K562 (cell line): ENCODE measurements around the gene TTC24. TPM values are rescaled to one million over a fixed set of nuclear protein-coding genes. Genes with fewer than 3 reads are reported as not detected.

ENCODE experiments used
- CREBBP ChIP-seq: IDR thresholded peaks from one replicate; pipeline ENCODE4 v1.6.1; 2012; ENCODE audit warnings: low read depth, mild to moderate bottlenecking, control low read depth, inconsistent platforms, low read length
- FOXK1 ChIP-seq: sonication (generic); formaldehyde crosslinking; IDR thresholded peaks from 2 replicates; pipeline ENCODE4 v1.8.0; 2022; ENCODE audit warnings: missing genetic modification reagents, mild to moderate bottlenecking, borderline replicate concordance
- FOXP1 ChIP-seq: sonication (generic); formaldehyde crosslinking; IDR thresholded peaks from 2 replicates; pipeline ENCODE4 v1.8.0; 2022; ENCODE audit warnings: mild to moderate bottlenecking, missing genetic modification reagents
- HMG20A ChIP-seq: fragments of 450-650 bp; formaldehyde crosslinking; conservative IDR thresholded peaks from 2 replicates; pipeline ENCODE4 v1.4.0; 2020; ENCODE audit warnings: mild to moderate bottlenecking, mixed read lengths
- MCM5 ChIP-seq: fragments of 450-650 bp; IDR thresholded peaks from 2 replicates; pipeline ENCODE4 v1.6.1; 2016; ENCODE audit warnings: low read depth
- MEIS2 ChIP-seq: fragments of 450-650 bp; IDR thresholded peaks from 2 replicates; pipeline ENCODE4 v1.6.1; 2014; ENCODE audit warnings: mild to moderate bottlenecking; ENCODE audit not compliant: partially characterized antibody
- MYC ChIP-seq, 2 experiments: fragments of 250-450 bp in 1 of 2; sonication (Bioruptor Pico) in 1 of 2; IDR thresholded peaks; 2 replicates each; pipeline versions ENCODE4 v1.5.1 to v1.6.1; 2012 to 2021; ENCODE audit warnings: low read depth in 2 of 2, borderline replicate concordance in 1 of 2, improper control_type of control experiment in 1 of 2, low read length in 1 of 2, mild to moderate bottlenecking in 1 of 2, moderate library complexity in 1 of 2
- PCBP2 ChIP-seq: fragments of 200-400 bp; formaldehyde crosslinking; IDR thresholded peaks from 2 replicates; pipeline ENCODE4 v1.6.1; 2018; ENCODE audit warnings: low read length, low read depth, mild to moderate bottlenecking, moderate library complexity; ENCODE audit not compliant: poor library complexity, severe bottlenecking
- PHF20 ChIP-seq: fragments of 450-650 bp; IDR thresholded peaks from 2 replicates; pipeline ENCODE4 v1.6.1; 2018; ENCODE audit not compliant: partially characterized antibody
- PTBP1 ChIP-seq: fragments of 200-400 bp; formaldehyde crosslinking; IDR thresholded peaks from 2 replicates; pipeline ENCODE4 v1.6.1; 2017; ENCODE audit warnings: low read depth, low read length
- SOX6 ChIP-seq: fragments of 450-650 bp; IDR thresholded peaks from 2 replicates; pipeline ENCODE4 v1.6.1; 2014; ENCODE audit warnings: mild to moderate bottlenecking
- TEAD4 ChIP-seq, 2 experiments: sonication (generic) in 1 of 2; formaldehyde crosslinking in 1 of 2; IDR thresholded peaks; 2 replicates each; pipeline versions ENCODE4 v1.6.1 to v1.8.0; 2012 to 2022; ENCODE audit warnings: borderline replicate concordance in 1 of 2, inconsistent platforms in 1 of 2, low read length in 1 of 2, mild to moderate bottlenecking in 1 of 2, missing genetic modification reagents in 1 of 2
- ZNF165 ChIP-seq: fragments of 250-450 bp; sonication (Bioruptor Pico); IDR thresholded peaks from 2 replicates; pipeline ENCODE4 v1.4.0; 2020; ENCODE audit warnings: borderline replicate concordance
- ZNF507 ChIP-seq: conservative IDR thresholded peaks from 2 replicates; pipeline ENCODE4 v1.6.1; 2017; ENCODE audit warnings: missing genetic modification characterization, missing compliant biosample characterization
- ZNF589 ChIP-seq: fragments of 200-800 bp; sonication (Bioruptor generic); IDR thresholded peaks from 2 replicates; pipeline ENCODE4 v1.6.1; 2016; ENCODE audit warnings: low read depth, missing genetic modification characterization, missing compliant biosample characterization
- ZNF77 ChIP-seq: fragments of 250-450 bp; sonication (Bioruptor Pico); IDR thresholded peaks from 2 replicates; pipeline ENCODE4 v1.5.0; 2020
- polyA plus RNA-seq, 8 experiments: library from polyadenylated mRNA; depleted of rRNA in 4 of 8; stranded (reverse) in 5 of 8; unstranded in 3 of 8; fragments of >200 nt; fragmentation: Nextera tagmentation in 2 of 8; fragmentation: Illumina TruSeq in 1 of 8; extraction: Ambion mirVana in 2 of 8; extraction: Trizol in 1 of 8; gene quantifications; 2 replicates each; pipeline versions ENCODE4 v1.2.1 to v1.2.3, GENCODE V29; 2011 to 2014; ENCODE audit warnings: inconsistent platforms in 1 of 8, missing spikeins in 1 of 8
- total RNA-seq, 7 experiments: library from RNA; depleted of rRNA in 6 of 7; stranded (reverse); fragments of >200 nt in 6 of 7; fragmentation: Illumina TruSeq in 2 of 7; extraction: Trizol in 2 of 7; gene quantifications; 2 replicates each; pipeline versions ENCODE4 v1.2.1 to v1.2.3, GENCODE V29; 2011 to 2021; ENCODE audit warnings: low replicate concordance in 1 of 7
- TF ChIP-seq, protein P1 (sequence below), 2 experiments: fragments of 450-650 bp; IDR thresholded peaks; 2 replicates each; pipeline ENCODE4 v1.6.1; 2016; ENCODE audit warnings: mild to moderate bottlenecking in 2 of 2, borderline replicate concordance in 1 of 2, low read depth in 1 of 2, moderate library complexity in 1 of 2
- TF ChIP-seq, protein P2 (sequence below): sonication (generic); formaldehyde crosslinking; IDR thresholded peaks from 2 replicates; pipeline ENCODE4 v1.8.0; 2022; ENCODE audit warnings: missing genetic modification reagents, mild to moderate bottlenecking, moderate library complexity, borderline replicate concordance

TTC24 gene
- total and polyA plus RNA-seq, 9 of the 15 experiments (the other 6 are each of a cell fraction or from before 2014, with no cell fraction given): not detected

DNA sequence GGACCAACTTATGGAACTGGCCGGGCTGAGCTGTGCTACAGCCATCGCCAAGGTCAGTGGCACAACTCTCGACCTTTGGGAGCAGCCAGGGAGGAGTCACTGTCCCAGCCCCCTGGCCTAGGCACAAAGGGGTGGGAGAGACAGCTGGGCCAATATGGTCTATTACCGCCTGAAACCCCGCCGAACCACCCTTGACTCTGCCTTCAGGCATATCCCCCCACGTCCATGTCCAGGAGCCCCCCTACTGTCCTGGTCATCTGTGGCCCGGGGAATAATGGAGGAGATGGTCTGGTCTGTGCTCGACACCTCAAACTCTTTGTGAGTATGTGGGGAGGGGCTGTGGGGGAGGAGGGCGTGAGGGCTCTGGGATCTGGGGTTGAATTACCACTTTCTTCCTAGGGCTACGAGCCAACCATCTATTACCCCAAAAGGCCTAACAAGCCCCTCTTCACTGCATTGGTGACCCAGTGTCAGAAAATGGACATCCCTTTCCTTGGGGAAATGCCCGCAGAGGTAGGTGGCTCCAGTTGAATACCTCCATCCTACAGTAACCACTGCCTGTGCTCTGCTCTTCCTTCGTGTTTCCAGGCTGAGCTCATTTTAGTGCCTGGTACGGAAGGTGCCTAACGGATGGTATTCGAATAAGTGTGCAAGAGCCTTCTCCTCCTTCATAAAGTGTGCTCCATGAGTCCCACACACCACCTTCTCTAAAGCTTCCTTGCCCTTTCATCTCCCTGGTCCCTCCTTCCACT is 12.8 kb downstream of the TTC24 start (continued):
- TF ChIP-seq TEAD4 (IDR thresholded peaks at IDR 0.05; ENCODE audit: low read length) (no peak), TEAD4 (CRISPR knock-in tag; IDR thresholded peaks at IDR 0.05; ENCODE audit: borderline replicate concordance) (no peak), MYC (IDR thresholded peaks at IDR 0.05; ENCODE audit: low read depth, low read length) (no peak), MYC (CRISPR knock-in tag; IDR thresholded peaks at IDR 0.05; ENCODE audit: borderline replicate concordance, low read depth) (no peak), FOXP1 (peak; percentile 74; the same call in 1 of the 2 replicates), ZNF507 (tag) (no peak), ZNF589 (CRISPR knock-in tag) (no peak), CREBBP (no peak), PCBP2 (no peak), FOXK1 (CRISPR knock-in tag) (no peak), ZNF77 (CRISPR knock-in tag) (no peak), HMG20A (no peak), ZNF165 (CRISPR knock-in tag) (no peak), SOX6 (no peak), PTBP1 (no peak), MEIS2 (no peak), MCM5 (no peak), PHF20 (no peak)
- TF ChIP-seq, protein P1, sequence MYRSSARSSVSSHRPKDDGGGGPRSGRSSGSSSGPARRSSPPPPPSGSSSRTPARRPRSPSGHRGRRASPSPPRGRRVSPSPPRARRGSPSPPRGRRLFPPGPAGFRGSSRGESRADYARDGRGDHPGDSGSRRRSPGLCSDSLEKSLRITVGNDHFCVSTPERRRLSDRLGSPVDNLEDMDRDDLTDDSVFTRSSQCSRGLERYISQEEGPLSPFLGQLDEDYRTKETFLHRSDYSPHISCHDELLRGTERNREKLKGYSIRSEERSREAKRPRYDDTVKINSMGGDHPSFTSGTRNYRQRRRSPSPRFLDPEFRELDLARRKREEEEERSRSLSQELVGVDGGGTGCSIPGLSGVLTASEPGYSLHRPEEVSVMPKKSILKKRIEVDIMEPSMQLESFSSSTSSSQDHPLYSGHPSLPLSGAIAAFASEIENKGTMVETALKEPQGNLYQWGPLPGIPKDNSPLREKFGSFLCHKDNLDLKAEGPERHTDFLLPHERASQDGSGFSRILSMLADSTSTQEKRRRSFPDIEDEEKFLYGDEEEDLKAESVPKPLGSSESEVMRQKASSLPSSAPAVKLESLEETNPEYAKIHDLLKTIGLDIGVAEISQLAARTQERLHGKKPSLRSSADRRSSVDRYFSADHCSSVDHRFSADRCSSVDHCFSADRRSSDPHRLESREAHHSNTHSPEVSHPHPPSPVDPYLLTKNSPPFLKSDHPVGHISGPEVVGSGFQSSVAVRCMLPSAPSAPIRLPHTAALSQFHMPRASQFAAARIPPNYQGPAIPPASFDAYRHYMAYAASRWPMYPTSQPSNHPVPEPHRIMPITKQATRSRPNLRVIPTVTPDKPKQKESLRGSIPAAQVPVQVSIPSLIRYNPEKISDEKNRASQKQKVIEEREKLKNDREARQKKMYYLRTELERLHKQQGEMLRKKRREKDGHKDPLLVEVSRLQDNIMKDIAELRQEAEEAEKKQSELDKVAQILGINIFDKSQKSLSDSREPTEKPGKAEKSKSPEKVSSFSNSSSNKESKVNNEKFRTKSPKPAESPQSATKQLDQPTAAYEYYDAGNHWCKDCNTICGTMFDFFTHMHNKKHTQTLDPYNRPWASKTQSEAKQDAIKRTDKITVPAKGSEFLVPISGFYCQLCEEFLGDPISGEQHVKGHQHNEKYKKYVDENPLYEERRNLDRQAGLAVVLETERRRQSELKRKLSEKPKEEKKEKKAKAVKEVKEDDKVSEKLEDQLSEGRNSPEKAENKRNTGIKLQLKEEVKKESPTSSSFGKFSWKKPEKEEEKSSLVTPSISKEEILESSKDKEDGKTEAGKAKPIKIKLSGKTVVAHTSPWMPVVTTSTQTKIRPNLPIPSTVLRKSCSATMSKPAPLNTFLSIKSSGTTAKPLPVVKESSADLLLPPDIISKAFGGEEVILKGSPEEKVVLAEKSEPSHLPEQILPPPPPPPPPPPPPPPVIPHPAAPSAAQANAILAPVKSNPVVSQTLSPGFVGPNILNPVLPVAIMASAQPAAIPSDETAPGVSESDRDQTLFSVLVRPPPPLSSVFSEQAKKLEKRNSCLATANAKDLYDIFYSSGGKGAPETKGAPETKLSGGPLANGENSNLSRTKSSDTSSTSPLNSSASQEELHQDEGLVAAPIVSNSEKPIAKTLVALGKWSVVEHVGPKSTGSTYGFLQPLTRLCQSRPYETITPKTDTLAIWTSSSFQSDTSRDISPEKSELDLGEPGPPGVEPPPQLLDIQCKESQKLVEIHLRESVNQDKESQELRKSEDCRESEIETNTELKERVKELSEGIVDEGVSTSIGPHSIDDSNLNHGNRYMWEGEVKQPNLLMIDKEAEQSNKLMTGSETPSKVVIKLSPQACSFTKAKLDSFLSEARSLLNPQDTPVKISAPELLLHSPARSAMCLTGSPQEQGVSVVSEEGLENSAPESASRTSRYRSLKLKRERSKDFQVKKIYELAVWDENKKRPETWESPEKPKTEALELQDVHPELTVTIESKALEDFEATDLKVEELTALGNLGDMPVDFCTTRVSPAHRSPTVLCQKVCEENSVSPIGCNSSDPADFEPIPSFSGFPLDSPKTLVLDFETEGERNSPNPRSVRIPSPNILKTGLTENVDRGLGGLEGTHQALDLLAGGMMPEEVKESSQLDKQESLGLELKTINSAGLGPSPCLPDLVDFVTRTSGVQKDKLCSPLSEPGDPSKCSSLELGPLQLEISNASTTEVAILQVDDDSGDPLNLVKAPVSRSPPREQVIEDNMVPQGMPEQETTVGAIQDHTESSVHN (IDR thresholded peaks at IDR 0.05; ENCODE audit: borderline replicate concordance in 1 of 2, low read depth in 1 of 2): no peak
- TF ChIP-seq, protein P2, sequence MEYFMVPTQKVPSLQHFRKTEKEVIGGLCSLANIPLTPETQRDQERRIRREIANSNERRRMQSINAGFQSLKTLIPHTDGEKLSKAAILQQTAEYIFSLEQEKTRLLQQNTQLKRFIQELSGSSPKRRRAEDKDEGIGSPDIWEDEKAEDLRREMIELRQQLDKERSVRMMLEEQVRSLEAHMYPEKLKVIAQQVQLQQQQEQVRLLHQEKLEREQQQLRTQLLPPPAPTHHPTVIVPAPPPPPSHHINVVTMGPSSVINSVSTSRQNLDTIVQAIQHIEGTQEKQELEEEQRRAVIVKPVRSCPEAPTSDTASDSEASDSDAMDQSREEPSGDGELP (CRISPR knock-in tag): peak; percentile 57; the same call in 1 of the 2 replicates
